ENCODE data around the gene OSBPL6. TPM values are rescaled to one million over a fixed set of nuclear protein-coding genes. Genes with fewer than 3 reads are reported as not detected.
A peak's percentile ranks its signal among the peaks of the same experiment; 100 is the strongest.

OSBPL6 gene
- total and polyA plus RNA-seq, 10 of the 15 experiments (the other 5 are each of a cell fraction or from before 2014, with no cell fraction given), result 0.01 to 0.08 (median 0.03) TPM; not detected in 5

- Histone ChIP-seq H3K27me3 (replicated peaks in 1 of 2; ENCODE audit: control insufficient read depth in 2 of 2, insufficient read depth in 2 of 2, low read length in 1 of 2) (no peaks in the 10 kb centered on the region), H4K20me1 (ENCODE audit: control insufficient read depth, insufficient read depth) (no peaks in the 10 kb centered on the region), H3K27ac (ENCODE audit: control insufficient read depth, insufficient read depth) (no peak overlapping the region), H3K36me3 (ENCODE audit: control insufficient read depth in 2 of 2, insufficient read depth in 2 of 2, low read length in 1 of 2) (no peaks in the 10 kb centered on the region), H3K9ac (ENCODE audit: control insufficient read depth, insufficient read depth, low read length) (no peak overlapping the region), H3K9me3 (replicated peaks; ENCODE audit: control insufficient read depth, insufficient read depth, low read length) (no peaks in the 10 kb centered on the region), H2AFZ (ENCODE audit: control insufficient read depth, low read depth, low read length) (no peak overlapping the region), H3K4me1 (ENCODE audit: control insufficient read depth, insufficient read depth, low read length) (no peaks in the 10 kb centered on the region), H3K4me2 (ENCODE audit: control insufficient read depth, insufficient read depth) (no peak overlapping the region), H3K79me2 (ENCODE audit: control insufficient read depth, insufficient read depth, low read length) (no peaks in the 10 kb centered on the region), H3K4me3 (no peak overlapping the region)
- peak; percentile 62 for FAIRE-seq
- WGBS (ENCODE audit: insufficient coverage, insufficient replicate concordance, low lambda C conversion rate, missing lambda C conversion rate), result 15% methylated on average over 8 of the region's 8 CpGs
- no TSS peak for BruUV-seq (replicated peaks)
- ATAC-seq, result peak; percentile 99
- DNase-seq (ENCODE audit: low read depth, low spot score), result peak; percentile 31
- POLR2A ChIA-PET, result interaction anchor here (0.6 kb wide), 1 partner anchor 149 kb away, joined by 5 read pairs; no protein-coding TSS in a partner anchor
- RAD21 ChIA-PET (ENCODE audit: unreplicated experiment), result interaction anchor here (1.2 to 1.3 kb wide), 2 partner anchors 85 to 113 kb away, joined by 4 to 9 read pairs; no protein-coding TSS in a partner anchor
- CTCF ChIA-PET, result interaction anchor here (0.6 to 6.0 kb wide), 6 partner anchors 84 to 578 kb away, joined by 3 to 73 read pairs (median 4); no protein-coding TSS in a partner anchor
- intact Hi-C loops (cut with micrococcal nuclease; ENCODE audit: unreplicated experiment) (loop anchor here (1.0 to 10.0 kb wide), 2 partner anchors 108 to 338 kb away; no protein-coding TSS in a partner anchor), in situ Hi-C loops (cut with MboI) (loop anchor here (5.0 kb wide), 1 partner anchor 111 kb away; no protein-coding TSS in a partner anchor)
- SMC1A ChIA-PET (ENCODE audit: uncharacterized antibody, unreplicated experiment), result interaction anchor here (1.0 to 2.5 kb wide), 7 partner anchors 8 to 176 kb away, joined by 3 to 18 read pairs (median 3); no protein-coding TSS in a partner anchor
- TF ChIP-seq CTCF (IDR thresholded peaks at IDR 0.05 in 2 of 3, conservative IDR thresholded peaks at IDR 0.05 in 1 of 3; ENCODE audit: control insufficient read depth in 2 of 3, extremely low read depth in 1 of 3, insufficient read depth in 1 of 3, low read depth in 3 of 3, low read length in 3 of 3), result peak; percentile 74 to 87 (median 82)
- TF ChIP-seq USF1 (IDR thresholded peaks at IDR 0.05; ENCODE audit: borderline replicate concordance, extremely low read length, insufficient read depth, low read depth, low read length), result no peak
- TF ChIP-seq ZNF384 (IDR thresholded peaks at IDR 0.05; ENCODE audit: borderline replicate concordance, low read depth, low read length), result no peak
- TF ChIP-seq SMARCA5 (IDR thresholded peaks at IDR 0.05), result 0 out of 2 replicates have a peak, but pooled peaks have one; percentile 32
- no peak for TF ChIP-seq KDM1A (IDR thresholded peaks at IDR 0.05; ENCODE audit: borderline replicate concordance)
- TF ChIP-seq SMC3 (IDR thresholded peaks at IDR 0.05; ENCODE audit: borderline replicate concordance, low read length), result peak; percentile 63
- peak; percentile 81 for TF ChIP-seq RAD21 (IDR thresholded peaks at IDR 0.05; ENCODE audit: insufficient read depth, low read depth, low read length)
- TF ChIP-seq YY1 (IDR thresholded peaks at IDR 0.05; ENCODE audit: low read depth, low read length), result peak; percentile 45; the same call in 1 of the 2 replicates
- peak; percentile 14 for TF ChIP-seq SKIL (IDR thresholded peaks at IDR 0.05; ENCODE audit: low read depth, poor library complexity, severe bottlenecking)
- no peak for TF ChIP-seq CUX1 (IDR thresholded peaks at IDR 0.05; ENCODE audit: insufficient replicate concordance, low read depth, low read length)
Observed at GRCh38 chr2:178306352-178307073, 112.2 kb downstream of the OSBPL6 start.
